GM12878 (cell line): ENCODE data around the gene PPP1R1C. TPM values are rescaled to one million over a fixed set of nuclear protein-coding genes. Genes with fewer than 3 reads are reported as not detected.

ENCODE experiments used
- ATAC-seq: fragments of 200-7000 bp; cut with Tn5 transposase; 3 replicates; pipeline ENCODE4 v1.9.1; 2020; ENCODE audit warnings: mild to moderate bottlenecking, moderate library complexity
- BruUV-seq: library from RNA; stranded (reverse); fragments of 400-500 nt; replicated peaks from 2 replicates; lab custom pipeline; 2021; lab: Mats Ljungman, UMichigan
- CTCF ChIA-PET: fragments of 300-600 bp; sonication (Branson Sonifier 250); formaldehyde crosslinking; extraction: SDS; loops from one replicate; lab custom pipeline; 2021; ENCODE audit warnings: inconsistent platforms; lab: Yijun Ruan, JAX
- POLR2A ChIA-PET: fragments of 350-600 bp; formaldehyde crosslinking; extraction: SDS; loops from one replicate; lab custom pipeline; 2021; ENCODE audit warnings: inconsistent platforms; lab: Charles Lee
- RAD21 ChIA-PET: fragments of 300-600 bp; sonication (Branson Sonifier 250); formaldehyde crosslinking; loops from one replicate; lab custom pipeline; 2023; ENCODE audit warnings: antibody characterized with exemption; ENCODE audit not compliant: unreplicated experiment; lab: Charles Lee
- SMC1A ChIA-PET: fragments of 300-600 bp; sonication (Branson Sonifier 250); formaldehyde crosslinking; loops from one replicate; lab custom pipeline; 2023; ENCODE audit not compliant: unreplicated experiment, uncharacterized antibody; lab: Charles Lee
- DNase-seq: peaks from one replicate; pipeline ENCODE4 v3.0.0-alpha.2; 2011; ENCODE audit warnings: low read depth, low spot score
- FAIRE-seq: peaks from 3 replicates; lab custom pipeline; 2011; peaks lifted over from hg19 to GRCh38; lab: Jason Lieb, UNC
- H2AFZ ChIP-seq: 2 replicates; pipeline ENCODE4 v1.6.0; 2011; ENCODE audit warnings: low read depth, low read length, control low read depth; ENCODE audit not compliant: control insufficient read depth
- H3K27ac ChIP-seq: 2 replicates; pipeline ENCODE4 v1.5.1; 2011; ENCODE audit warnings: control low read depth; ENCODE audit not compliant: control insufficient read depth, insufficient read depth
- H3K27me3 ChIP-seq, 2 experiments: replicated peaks in 1 of 2; 2 replicates each; pipeline versions ENCODE4 v1.6.0 to v1.6.1; 2011; ENCODE audit warnings: low read length in 1 of 2; ENCODE audit not compliant: control insufficient read depth in 2 of 2, insufficient read depth in 2 of 2
- H3K36me3 ChIP-seq, 2 experiments: 2 replicates each; pipeline ENCODE4 v1.5.1; 2011; ENCODE audit warnings: low read length in 1 of 2; ENCODE audit not compliant: control insufficient read depth in 2 of 2, insufficient read depth in 2 of 2
- H3K4me1 ChIP-seq: 2 replicates; pipeline ENCODE4 v1.6.1; 2011; ENCODE audit warnings: mild to moderate bottlenecking, low read length, moderate library complexity, mixed read lengths; ENCODE audit not compliant: control insufficient read depth, insufficient read depth
- H3K4me2 ChIP-seq: 2 replicates; pipeline ENCODE4 v1.6.0; 2011; ENCODE audit warnings: control low read depth; ENCODE audit not compliant: control insufficient read depth, insufficient read depth
- H3K4me3 ChIP-seq: fragments of 200-600 bp; sonication (generic); 2 replicates; pipeline ENCODE4 v1.5.1; 2016
- H3K79me2 ChIP-seq: 2 replicates; pipeline ENCODE4 v1.6.0; 2011; ENCODE audit warnings: low read length; ENCODE audit not compliant: control insufficient read depth, insufficient read depth
- H3K9ac ChIP-seq: 2 replicates; pipeline ENCODE4 v1.8.0; 2011; ENCODE audit warnings: low read length, control low read depth, mixed read lengths; ENCODE audit not compliant: control insufficient read depth, insufficient read depth
- H3K9me3 ChIP-seq: replicated peaks from 3 replicates; pipeline ENCODE4 v1.5.1; 2011; ENCODE audit warnings: mild to moderate bottlenecking, low read length; ENCODE audit not compliant: control insufficient read depth, insufficient read depth
- H4K20me1 ChIP-seq: 2 replicates; pipeline ENCODE4 v1.6.0; 2011; ENCODE audit not compliant: control insufficient read depth, insufficient read depth
- GATAD2B ChIP-seq: fragments of 450-650 bp; conservative IDR thresholded peaks from 2 replicates; pipeline ENCODE4 v1.6.1; 2017; ENCODE audit warnings: low read depth, mild to moderate bottlenecking, moderate library complexity
- HCFC1 ChIP-seq: fragments of 150-350 bp; IDR thresholded peaks from 2 replicates; pipeline ENCODE4 v1.6.1; 2014; ENCODE audit warnings: low read length
- HDGF ChIP-seq: fragments of 450-650 bp; IDR thresholded peaks from 2 replicates; pipeline ENCODE4 v1.6.1; 2016; ENCODE audit warnings: antibody characterized with exemption
- KLF5 ChIP-seq: fragments of 450-650 bp; IDR thresholded peaks from 2 replicates; pipeline ENCODE4 v1.6.1; 2014; ENCODE audit warnings: mild to moderate bottlenecking; ENCODE audit not compliant: partially characterized antibody
- PAX5 ChIP-seq: IDR thresholded peaks from 2 replicates; pipeline ENCODE4 v1.6.1; 2011; ENCODE audit warnings: low read depth, low read length, borderline replicate concordance
- RCOR1 ChIP-seq: conservative IDR thresholded peaks from 2 replicates; pipeline ENCODE4 v1.6.1; 2012; ENCODE audit warnings: low read depth, low read length, improper control_type of control experiment
- SIX5 ChIP-seq: IDR thresholded peaks from 2 replicates; pipeline ENCODE4 v1.6.1; 2011; ENCODE audit warnings: mild to moderate bottlenecking, low read depth, low read length, moderate library complexity; ENCODE audit not compliant: severe bottlenecking
- SMAD5 ChIP-seq: IDR thresholded peaks from 2 replicates; pipeline ENCODE4 v1.6.1; 2016; ENCODE audit warnings: antibody characterized with exemption, low read depth
- TARDBP ChIP-seq: IDR thresholded peaks from 2 replicates; pipeline ENCODE4 v1.6.1; 2016; ENCODE audit warnings: borderline replicate concordance
- ZBTB11 ChIP-seq: fragments of 450-650 bp; formaldehyde crosslinking; IDR thresholded peaks from 2 replicates; pipeline ENCODE4 v1.5.0; 2022; ENCODE audit warnings: mild to moderate bottlenecking, missing genetic modification characterization
- ZNF687 ChIP-seq: fragments of 450-650 bp; IDR thresholded peaks from 2 replicates; pipeline ENCODE4 v1.6.1; 2017; ENCODE audit warnings: mild to moderate bottlenecking, moderate library complexity
- WGBS: methylation state at CpG from one replicate; pipeline ENCODE4 v1.1.6; 2016; ENCODE audit warnings: low lambda C conversion rate; ENCODE audit not compliant: insufficient replicate concordance, insufficient coverage; ENCODE audit errors: missing lambda C conversion rate; 5-methylcytosine and 5-hydroxymethylcytosine counted together
- in situ Hi-C: fragments of 300-500 bp; cut with MboI; formaldehyde crosslinking; loops from 9 replicates; pipeline ENCODE4 v1.14.3; 2018; ENCODE audit warnings: mixed read lengths
- intact Hi-C: fragments of 100-400 bp; cut with micrococcal nuclease; formaldehyde crosslinking; loops from one replicate; pipeline ENCODE4 v1.14.2; 2022; ENCODE audit not compliant: unreplicated experiment
- polyA plus RNA-seq, 11 experiments: library from polyadenylated mRNA; depleted of rRNA in 4 of 11; unstranded in 6 of 11; stranded (reverse) in 5 of 11; fragments of >200 nt; fragmentation: Nextera tagmentation in 4 of 11; fragmentation: Illumina TruSeq in 1 of 11; extraction: Ambion mirVana in 4 of 11; extraction: Trizol in 1 of 11; gene quantifications; 1 replicate in 1 of 11; 2 replicates in 10 of 11; pipeline versions ENCODE4 v1.2.1 to v1.2.3, GENCODE V29; 2011 to 2016; ENCODE audit warnings: inconsistent platforms in 2 of 11, missing spikeins in 2 of 11, low read depth in 1 of 11
- total RNA-seq, 4 experiments: library from RNA; depleted of rRNA in 3 of 4; stranded (reverse); fragments of >200 nt in 3 of 4; fragmentation: Illumina TruSeq in 1 of 4; extraction: Trizol in 1 of 4; gene quantifications; 2 replicates each; pipeline versions ENCODE4 v1.2.1 to v1.2.3, GENCODE V29; 2013 to 2021
- TF ChIP-seq, protein P1 (sequence below): IDR thresholded peaks from 2 replicates; pipeline ENCODE4 v1.6.1; 2011; ENCODE audit warnings: borderline replicate concordance, low read depth, mild to moderate bottlenecking, moderate library complexity, low read length; ENCODE audit not compliant: insufficient read depth, poor library complexity, severe bottlenecking
- TF ChIP-seq, protein P2 (sequence below): fragments of 450-650 bp; IDR thresholded peaks from 2 replicates; pipeline ENCODE4 v1.6.1; 2017; ENCODE audit warnings: borderline replicate concordance

The PPP1R1C gene
- total and polyA plus RNA-seq, 10 of the 15 experiments (the other 5 are each of a cell fraction or from before 2014, with no cell fraction given): 0.11 TPM; not detected in 9

DNA sequence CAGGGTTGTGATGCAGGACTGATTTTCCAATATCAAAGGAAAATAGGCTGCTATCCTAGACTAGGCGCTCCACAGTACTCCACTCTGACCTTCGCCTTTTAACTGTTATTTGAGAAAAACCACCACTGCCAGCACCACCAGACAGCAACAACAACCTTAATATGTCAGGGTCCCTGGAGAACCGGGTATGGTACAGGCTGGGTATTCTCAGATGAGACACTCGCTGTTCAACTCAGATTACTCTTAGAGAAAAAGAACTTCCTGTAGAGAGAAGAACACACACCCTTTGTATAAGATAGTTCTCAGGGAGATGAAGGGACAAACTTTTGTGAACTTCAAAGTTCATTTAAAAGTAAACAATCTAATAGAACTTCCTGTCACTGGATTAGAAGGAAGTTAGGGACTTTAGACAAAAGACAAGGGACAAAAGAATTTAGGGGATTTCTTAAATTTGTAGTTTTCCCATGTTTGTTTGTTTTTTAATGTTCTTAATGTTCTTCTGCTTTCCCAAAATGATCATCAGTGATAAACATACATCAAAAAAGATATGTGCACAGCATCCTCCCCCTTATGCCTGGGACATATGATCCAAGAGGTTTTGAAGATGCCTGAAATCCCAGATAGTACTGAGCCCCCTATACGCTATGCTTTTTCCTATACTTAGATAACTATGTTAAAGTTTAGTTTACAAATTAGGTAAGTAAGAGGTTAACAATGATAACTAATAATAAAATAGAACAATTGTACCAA lies 41.3 kb upstream of the PPP1R1C start:
- no peak overlapping the region for H2AFZ ChIP-seq
- intact Hi-C loops (no loop called here), in situ Hi-C loops (no loop called here)
- no TSS peak for BruUV-seq
- H3K27ac ChIP-seq: no peak overlapping the region
- H3K9ac ChIP-seq: no peak overlapping the region
- H3K4me1 ChIP-seq: no peaks in the 10 kb centered on the region
- no peak overlapping the region for H3K4me2 ChIP-seq
- no peak overlapping the region for H3K4me3 ChIP-seq
- CTCF ChIA-PET: no interaction called here
- H3K36me3 ChIP-seq: no peaks in the 10 kb centered on the region
- H4K20me1 ChIP-seq: no peaks in the 10 kb centered on the region
- H3K79me2 ChIP-seq: no peaks in the 10 kb centered on the region
- TF ChIP-seq SMAD5 (no peak), HDGF (no peak), TARDBP (no peak), ZNF687 (no peak), GATAD2B (no peak), ZBTB11 (CRISPR knock-in tag) (no peak), KLF5 (no peak), HCFC1 (no peak), PAX5 (no peak), SIX5 (no peak), RCOR1 (no peak)
- TF ChIP-seq, protein P1, sequence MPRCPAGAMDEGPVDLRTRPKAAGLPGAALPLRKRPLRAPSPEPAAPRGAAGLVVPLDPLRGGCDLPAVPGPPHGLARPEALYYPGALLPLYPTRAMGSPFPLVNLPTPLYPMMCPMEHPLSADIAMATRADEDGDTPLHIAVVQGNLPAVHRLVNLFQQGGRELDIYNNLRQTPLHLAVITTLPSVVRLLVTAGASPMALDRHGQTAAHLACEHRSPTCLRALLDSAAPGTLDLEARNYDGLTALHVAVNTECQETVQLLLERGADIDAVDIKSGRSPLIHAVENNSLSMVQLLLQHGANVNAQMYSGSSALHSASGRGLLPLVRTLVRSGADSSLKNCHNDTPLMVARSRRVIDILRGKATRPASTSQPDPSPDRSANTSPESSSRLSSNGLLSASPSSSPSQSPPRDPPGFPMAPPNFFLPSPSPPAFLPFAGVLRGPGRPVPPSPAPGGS: no peak
- TF ChIP-seq, protein P2, sequence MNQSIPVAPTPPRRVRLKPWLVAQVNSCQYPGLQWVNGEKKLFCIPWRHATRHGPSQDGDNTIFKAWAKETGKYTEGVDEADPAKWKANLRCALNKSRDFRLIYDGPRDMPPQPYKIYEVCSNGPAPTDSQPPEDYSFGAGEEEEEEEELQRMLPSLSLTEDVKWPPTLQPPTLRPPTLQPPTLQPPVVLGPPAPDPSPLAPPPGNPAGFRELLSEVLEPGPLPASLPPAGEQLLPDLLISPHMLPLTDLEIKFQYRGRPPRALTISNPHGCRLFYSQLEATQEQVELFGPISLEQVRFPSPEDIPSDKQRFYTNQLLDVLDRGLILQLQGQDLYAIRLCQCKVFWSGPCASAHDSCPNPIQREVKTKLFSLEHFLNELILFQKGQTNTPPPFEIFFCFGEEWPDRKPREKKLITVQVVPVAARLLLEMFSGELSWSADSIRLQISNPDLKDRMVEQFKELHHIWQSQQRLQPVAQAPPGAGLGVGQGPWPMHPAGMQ: no peak
- FAIRE-seq (no peak), ATAC-seq (no peak), DNase-seq (no peak)
- SMC1A ChIA-PET: no interaction called here
- POLR2A ChIA-PET: no interaction called here
- no peaks in the 10 kb centered on the region for H3K9me3 ChIP-seq
- 0 out of 4 replicates have a peak, but pooled peaks cover 0 to 4% of the 10 kb centered on the region in 2 experiments for H3K27me3 ChIP-seq
- 49% methylated on average over 5 of the region's 5 CpGs for WGBS
- RAD21 ChIA-PET: no interaction called here
